ENCODE data around the gene CISH. TPM values are rescaled to one million over a fixed set of nuclear protein-coding genes. Genes with fewer than 3 reads are reported as not detected.

CISH gene
- total and polyA plus RNA-seq, 2 donors from 2014 or later = 30.8 to 59.4 TPM

GRCh38 chr3:50630877-50631276 is 19.3 kb upstream of the CISH start:
- H3K27me3 ChIP-seq (ENCODE audit: control insufficient read depth, insufficient read depth, low read length) = no peaks in the 10 kb centered on the region
- intact Hi-C loops (cut with DNase I) = no loop called here
- no peak overlapping the region for H3K4me3 ChIP-seq (ENCODE audit: low read length in 3 of 3)
- no peak overlapping the region for H3K27ac ChIP-seq (ENCODE audit: low read depth in 2 of 2, low read length in 2 of 2)
- no peaks in the 10 kb centered on the region for H3K36me3 ChIP-seq (ENCODE audit: control insufficient read depth in 2 of 3, insufficient read depth in 3 of 3, low read length in 3 of 3)
- H3K9me3 ChIP-seq (ENCODE audit: control insufficient read depth in 2 of 3, insufficient read depth in 1 of 3, low read length in 3 of 3) = no peaks in the 10 kb centered on the region
- DNase-seq = peak in 3 of 5 donors; percentile 55 to 69 (median 69)
- no peak for FAIRE-seq
- no peak overlapping the region for H3K9ac ChIP-seq (ENCODE audit: low read length in 3 of 3)
- no peak for TF ChIP-seq CTCF (IDR thresholded peaks at IDR 0.05; ENCODE audit: borderline replicate concordance, extremely low read depth, insufficient read depth)
- H3K4me1 ChIP-seq (ENCODE audit: control insufficient read depth in 2 of 3, insufficient read depth in 2 of 3, low read depth in 1 of 3, low read length in 3 of 3) = peaks cover 0 to 13% (median 10%) of the 10 kb centered on the region in 3 donors

GRCh38 chr3:50630394-50630793 is 18.8 kb upstream of the CISH start:
- intact Hi-C loops (cut with DNase I) = no loop called here
- H3K36me3 ChIP-seq (ENCODE audit: control insufficient read depth in 2 of 3, insufficient read depth in 3 of 3, low read length in 3 of 3) = no peaks in the 10 kb centered on the region
- DNase-seq = no peak
- no peak for FAIRE-seq
- no peaks in the 10 kb centered on the region for H3K27me3 ChIP-seq (ENCODE audit: control insufficient read depth, insufficient read depth, low read length)
- no peak for TF ChIP-seq CTCF (IDR thresholded peaks at IDR 0.05; ENCODE audit: borderline replicate concordance, extremely low read depth, insufficient read depth)
- no peaks in the 10 kb centered on the region for H3K9me3 ChIP-seq (ENCODE audit: control insufficient read depth in 2 of 3, insufficient read depth in 1 of 3, low read length in 3 of 3)
- H3K4me1 ChIP-seq (ENCODE audit: control insufficient read depth in 2 of 3, insufficient read depth in 2 of 3, low read depth in 1 of 3, low read length in 3 of 3) = peaks cover 0 to 15% (median 13%) of the 10 kb centered on the region in 3 donors
- H3K27ac ChIP-seq (ENCODE audit: low read depth in 2 of 2, low read length in 2 of 2) = no peak overlapping the region
- H3K9ac ChIP-seq (ENCODE audit: low read length in 3 of 3) = no peak overlapping the region
- no peak overlapping the region for H3K4me3 ChIP-seq (ENCODE audit: low read length in 3 of 3)

- Histone ChIP-seq H3K36me3 (ENCODE audit: control insufficient read depth in 2 of 3, insufficient read depth in 3 of 3, low read length in 3 of 3) (no peaks in the 10 kb centered on the region), H3K9ac (ENCODE audit: low read length in 3 of 3) (no peak overlapping the region), H3K4me1 (ENCODE audit: control insufficient read depth in 2 of 3, insufficient read depth in 2 of 3, low read depth in 1 of 3, low read length in 3 of 3) (peaks cover 0 to 21% (median 17%) of the 10 kb centered on the region in 3 donors), H3K27ac (ENCODE audit: low read depth in 2 of 2, low read length in 2 of 2) (no peak overlapping the region), H3K9me3 (ENCODE audit: control insufficient read depth in 2 of 3, insufficient read depth in 1 of 3, low read length in 3 of 3) (no peaks in the 10 kb centered on the region), H3K27me3 (ENCODE audit: control insufficient read depth, insufficient read depth, low read length) (no peaks in the 10 kb centered on the region), H3K4me3 (ENCODE audit: low read length in 3 of 3) (no peak overlapping the region)
- FAIRE-seq = no peak
- TF ChIP-seq CTCF (IDR thresholded peaks at IDR 0.05; ENCODE audit: borderline replicate concordance, extremely low read depth, insufficient read depth) = no peak
- intact Hi-C loops (cut with DNase I) = loop anchor here (10.0 kb wide), 1 partner anchor 746 kb away; no protein-coding TSS in a partner anchor
- no peak for DNase-seq
Observed at GRCh38 chr3:50628601-50629000, 17.0 kb upstream of the CISH start.

Data from kidney (tissue), 14 donors.